HUES48 (cell line): ENCODE results near the gene JMJD8.

Source experiments
- H3K27ac ChIP-seq: one replicate; pipeline ENCODE4 v1.7.0; 2013; ENCODE audit warnings: low read depth, low read length, inconsistent platforms
- H3K27me3 ChIP-seq: 2 replicates; pipeline ENCODE4 v1.6.1; 2013; ENCODE audit warnings: mild to moderate bottlenecking, low read length; ENCODE audit not compliant: control insufficient read depth, insufficient read depth
- H3K36me3 ChIP-seq: 2 replicates; pipeline ENCODE4 v1.6.1; 2013; ENCODE audit warnings: low read length; ENCODE audit not compliant: control insufficient read depth, insufficient read depth
- H3K4me1 ChIP-seq: 2 replicates; pipeline ENCODE4 v1.6.1; 2013; ENCODE audit warnings: mild to moderate bottlenecking, low read length; ENCODE audit not compliant: control insufficient read depth, insufficient read depth
- H3K4me3 ChIP-seq: 2 replicates; pipeline ENCODE4 v1.5.1; 2013; ENCODE audit warnings: mild to moderate bottlenecking, low read depth, low read length
- H3K9ac ChIP-seq: 2 replicates; pipeline ENCODE4 v1.6.1; 2013; ENCODE audit warnings: mild to moderate bottlenecking, low read depth, low read length, moderate library complexity
- H3K9me3 ChIP-seq: 2 replicates; pipeline ENCODE4 v1.6.1; 2013; ENCODE audit warnings: low read length; ENCODE audit not compliant: control insufficient read depth, insufficient read depth

Gene JMJD8

DNA sequence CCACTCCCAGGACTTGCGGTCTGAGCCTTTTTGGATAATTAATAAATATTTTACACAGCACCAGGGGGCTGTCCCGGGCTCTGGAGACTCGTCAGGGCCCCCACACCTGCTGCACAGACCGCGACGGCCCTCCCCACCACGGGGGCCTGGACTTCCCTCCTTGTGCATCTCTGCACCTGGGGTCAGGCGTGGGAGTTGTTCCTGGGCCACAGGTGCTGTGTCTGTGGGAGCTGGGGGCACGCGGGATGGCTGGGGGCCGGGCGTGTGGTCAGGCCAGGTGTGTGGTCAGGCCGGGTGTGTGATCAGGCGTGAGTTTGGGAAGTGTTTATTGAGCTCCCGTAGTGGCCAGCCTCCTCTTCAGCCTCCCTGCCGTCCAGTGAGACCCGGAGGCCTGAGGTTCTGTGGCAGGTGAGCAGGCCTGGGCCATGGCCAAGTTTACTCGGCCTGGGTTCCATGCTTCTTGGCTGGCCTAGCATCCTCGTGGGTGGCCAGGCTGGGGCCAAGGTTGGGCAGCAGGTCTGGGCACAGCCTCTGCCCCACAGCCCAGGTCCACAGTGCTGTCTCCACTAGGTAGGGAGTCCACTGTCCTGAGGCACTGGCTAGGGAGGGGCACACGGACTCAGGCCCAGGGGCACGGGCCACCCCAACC lies 5.8 kb downstream of the JMJD8 start:
- H3K27ac ChIP-seq = no peak overlapping the region
- no peak overlapping the region for H3K9ac ChIP-seq
- no peaks in the 10 kb centered on the region for H3K9me3 ChIP-seq
- H3K4me3 ChIP-seq = no peak overlapping the region
- H3K36me3 ChIP-seq = peaks cover 31% of the 10 kb centered on the region
- peaks cover 39% of the 10 kb centered on the region for H3K4me1 ChIP-seq
- H3K27me3 ChIP-seq = no peaks in the 10 kb centered on the region

DNA sequence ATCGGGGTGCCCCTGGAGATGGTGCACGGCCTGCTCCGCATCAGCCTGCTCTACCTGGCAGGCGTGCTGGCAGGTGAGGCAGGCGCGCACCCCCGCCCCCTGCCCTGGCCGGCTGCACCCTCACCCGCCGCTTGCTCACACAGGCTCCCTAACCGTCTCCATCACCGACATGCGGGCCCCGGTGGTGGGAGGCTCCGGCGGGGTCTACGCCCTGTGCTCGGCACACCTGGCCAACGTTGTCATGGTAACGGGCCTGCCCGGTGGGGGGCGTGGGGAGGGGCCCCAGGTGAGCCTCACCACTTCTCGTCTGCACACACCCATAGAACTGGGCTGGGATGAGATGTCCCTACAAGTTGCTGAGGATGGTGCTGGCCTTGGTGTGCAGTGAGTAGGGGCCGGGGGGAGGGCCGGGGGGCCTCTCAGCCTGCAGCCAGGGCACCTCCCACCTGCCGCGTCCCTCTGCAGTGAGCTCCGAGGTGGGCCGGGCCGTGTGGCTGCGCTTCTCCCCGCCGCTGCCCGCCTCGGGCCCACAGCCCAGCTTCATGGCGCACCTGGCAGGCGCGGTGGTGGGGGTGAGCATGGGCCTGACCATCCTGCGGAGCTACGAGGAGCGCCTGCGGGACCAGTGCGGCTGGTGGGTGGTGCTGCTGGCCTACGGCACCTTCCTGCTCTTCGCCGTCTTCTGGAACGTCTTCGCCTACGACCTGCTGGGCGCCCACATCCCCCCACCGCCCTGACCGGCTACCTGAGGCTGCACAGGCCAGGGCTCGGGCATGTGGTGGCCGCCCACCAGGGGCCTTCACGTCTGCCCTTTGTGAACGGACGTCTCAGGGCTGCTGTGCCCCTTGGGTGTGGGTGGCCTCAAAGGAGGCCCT lies 6.6 kb downstream of the JMJD8 start:
- Histone ChIP-seq H3K9me3 (no peaks in the 10 kb centered on the region), H3K27ac (no peak overlapping the region), H3K36me3 (peaks cover 31% of the 10 kb centered on the region), H3K4me1 (peaks cover 34% of the 10 kb centered on the region), H3K9ac (no peak overlapping the region), H3K27me3 (no peaks in the 10 kb centered on the region), H3K4me3 (peak overlapping the region; percentile 1; the same call in 1 of the 2 replicates)

DNA sequence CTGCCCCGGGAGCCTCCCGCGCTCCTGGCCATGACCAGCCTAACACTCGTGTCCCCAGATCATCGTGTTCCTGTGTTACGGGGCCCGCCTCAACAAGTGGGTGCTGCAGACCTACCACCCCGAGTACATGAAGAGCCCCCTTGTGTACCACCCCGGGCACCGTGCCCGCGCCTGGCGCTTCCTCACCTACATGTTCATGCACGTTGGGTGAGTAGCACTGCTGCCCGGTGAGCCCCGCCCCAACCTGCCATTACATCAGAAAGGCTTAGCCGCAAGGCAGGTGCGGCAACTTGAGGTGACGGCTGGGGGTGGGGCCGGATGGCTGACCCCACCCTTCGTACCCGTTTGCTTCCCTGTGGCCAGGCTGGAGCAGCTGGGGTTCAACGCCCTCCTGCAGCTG lies 7.2 kb downstream of the JMJD8 start:
- H3K4me1 ChIP-seq = peaks cover 34% of the 10 kb centered on the region

DNA sequence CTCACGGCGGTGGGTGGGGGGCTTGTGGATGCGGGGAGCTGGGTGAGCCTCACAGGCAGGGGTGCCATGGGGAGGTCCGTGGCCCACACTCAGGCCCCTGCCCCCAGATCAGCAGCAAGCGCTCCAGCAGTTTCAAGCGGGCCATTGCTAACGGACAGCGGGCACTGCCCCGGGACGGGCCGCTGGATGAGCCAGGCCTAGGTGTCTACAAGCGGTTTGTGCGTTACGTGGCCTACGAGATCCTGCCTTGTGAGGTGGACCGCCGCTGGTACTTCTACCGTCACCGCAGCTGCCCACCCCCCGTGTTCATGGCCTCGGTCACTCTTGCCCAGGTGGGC lies 7.6 kb downstream of the JMJD8 start:
- Histone ChIP-seq H3K27ac (no peak overlapping the region), H3K4me1 (peaks cover 33% of the 10 kb centered on the region), H3K4me3 (no peak overlapping the region)

More for the DNA sequence above, 7.2 kb downstream of the JMJD8 start:
- H3K27me3 ChIP-seq = no peaks in the 10 kb centered on the region
- H3K36me3 ChIP-seq = peaks cover 31% of the 10 kb centered on the region
- H3K4me3 ChIP-seq = peak overlapping the region; percentile 1; the same call in 1 of the 2 replicates
- H3K9me3 ChIP-seq = no peaks in the 10 kb centered on the region
- no peak overlapping the region for H3K27ac ChIP-seq
- no peak overlapping the region for H3K9ac ChIP-seq

DNA sequence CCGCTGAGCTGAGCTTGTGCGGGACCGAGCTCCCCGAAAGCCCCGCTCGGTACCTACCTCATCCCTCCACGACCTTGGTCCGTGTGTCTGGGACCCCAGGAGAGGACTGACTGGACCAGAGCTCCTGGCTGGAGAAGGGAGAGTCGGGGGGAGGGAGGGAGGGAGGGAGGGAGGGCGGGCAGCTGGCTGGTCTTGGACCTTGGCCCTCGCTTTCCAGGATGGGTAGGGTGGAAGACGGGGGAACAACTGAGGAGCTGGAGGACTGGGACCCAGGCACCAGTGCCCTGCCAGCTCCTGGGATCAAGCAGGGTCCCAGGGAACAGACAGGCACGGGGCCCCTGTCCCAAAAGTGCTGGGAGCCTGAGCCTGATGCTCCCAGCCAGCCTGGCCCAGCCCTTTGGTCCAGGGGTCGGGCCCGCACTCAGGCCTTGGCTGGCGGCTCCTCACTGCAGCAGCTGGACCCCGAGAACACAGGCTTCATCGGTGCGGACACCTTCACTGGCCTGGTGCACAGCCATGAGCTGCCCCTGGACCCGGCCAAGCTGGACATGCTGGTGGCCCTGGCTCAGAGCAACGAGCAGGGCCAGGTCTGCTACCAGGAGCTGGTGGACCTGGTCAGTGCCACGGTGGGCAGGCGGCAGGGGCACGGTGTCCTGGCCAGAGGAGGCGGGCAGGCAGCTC lies 8.1 kb downstream of the JMJD8 start:
- no peak overlapping the region for H3K9ac ChIP-seq
- no peaks in the 10 kb centered on the region for H3K27me3 ChIP-seq
- no peak overlapping the region for H3K27ac ChIP-seq
- peaks cover 32% of the 10 kb centered on the region for H3K36me3 ChIP-seq
- no peaks in the 10 kb centered on the region for H3K9me3 ChIP-seq
- H3K4me1 ChIP-seq = peaks cover 28% of the 10 kb centered on the region; the same call in 1 of the 2 replicates
- peak overlapping the region; percentile 67; the same call in 1 of the 2 replicates for H3K4me3 ChIP-seq

More for the DNA sequence above, 7.6 kb downstream of the JMJD8 start:
- Histone ChIP-seq H3K27me3 (no peaks in the 10 kb centered on the region), H3K36me3 (peaks cover 31% of the 10 kb centered on the region), H3K9ac (no peak overlapping the region), H3K9me3 (no peaks in the 10 kb centered on the region)

DNA sequence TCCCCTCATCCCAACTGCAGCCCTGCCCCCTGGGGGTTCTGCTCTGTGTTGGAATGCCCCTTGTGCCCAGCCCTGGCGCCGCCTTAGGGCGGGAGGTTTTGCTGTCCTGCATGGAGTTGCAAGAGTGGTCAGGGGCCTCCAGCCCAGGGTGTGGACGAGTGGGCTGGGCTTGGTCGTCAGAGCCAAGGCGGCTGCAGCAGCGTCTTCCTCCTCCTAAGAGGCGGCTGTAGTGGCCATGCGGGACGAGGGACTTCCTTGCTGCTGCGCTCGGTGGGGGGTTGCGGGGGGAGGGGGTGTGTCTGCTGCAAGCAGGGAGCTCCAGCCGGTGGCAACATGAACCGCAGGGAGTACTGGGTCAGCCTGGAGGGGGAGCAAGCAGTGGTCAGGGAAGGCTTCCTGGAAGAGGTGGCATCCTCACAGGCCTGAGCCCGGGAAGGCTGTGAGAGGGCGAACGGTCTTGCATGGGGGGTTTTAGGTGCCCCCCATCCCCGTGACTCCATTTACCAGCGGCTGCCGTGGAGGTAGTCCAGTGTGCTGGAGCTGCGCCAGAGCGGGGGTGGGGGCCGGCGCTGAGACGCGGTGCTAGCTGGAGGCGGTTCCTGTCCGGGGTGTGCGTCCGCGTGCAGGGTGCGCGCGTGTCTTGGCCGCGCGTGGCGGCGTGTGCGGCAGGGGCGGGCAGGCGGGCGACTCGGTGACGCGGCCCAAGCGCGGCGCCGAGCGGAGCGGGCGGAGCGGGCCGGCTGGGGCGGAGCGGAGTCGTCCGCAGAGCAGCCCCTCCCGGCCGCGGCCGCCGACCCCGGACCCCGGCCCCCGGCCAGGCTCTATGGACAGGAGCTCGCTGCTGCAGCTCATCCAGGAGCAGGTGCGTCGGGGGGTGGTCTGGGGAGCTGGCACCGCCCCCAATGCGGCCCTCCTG lies 8.9 kb downstream of the JMJD8 start, which contains the start of gene RHBDL1:
RHBDL1 (plus strand) TSS at position 704 of the 916 bp plus-strand sequence; CDS start at position 824, 120 bp downstream.
- Histone ChIP-seq H3K9me3 (no peaks in the 10 kb centered on the region), H3K4me3 (peak within 1 kb of the TSS; percentile 67), H3K9ac (no peak within 1 kb of the TSS), H3K27me3 (no peaks in the 10 kb centered on the region), H3K36me3 (peaks cover 40% of the 10 kb centered on the region), H3K4me1 (peaks cover 27% of the 10 kb centered on the region; the same call in 1 of the 2 replicates), H3K27ac (no peak within 1 kb of the TSS)

DNA sequence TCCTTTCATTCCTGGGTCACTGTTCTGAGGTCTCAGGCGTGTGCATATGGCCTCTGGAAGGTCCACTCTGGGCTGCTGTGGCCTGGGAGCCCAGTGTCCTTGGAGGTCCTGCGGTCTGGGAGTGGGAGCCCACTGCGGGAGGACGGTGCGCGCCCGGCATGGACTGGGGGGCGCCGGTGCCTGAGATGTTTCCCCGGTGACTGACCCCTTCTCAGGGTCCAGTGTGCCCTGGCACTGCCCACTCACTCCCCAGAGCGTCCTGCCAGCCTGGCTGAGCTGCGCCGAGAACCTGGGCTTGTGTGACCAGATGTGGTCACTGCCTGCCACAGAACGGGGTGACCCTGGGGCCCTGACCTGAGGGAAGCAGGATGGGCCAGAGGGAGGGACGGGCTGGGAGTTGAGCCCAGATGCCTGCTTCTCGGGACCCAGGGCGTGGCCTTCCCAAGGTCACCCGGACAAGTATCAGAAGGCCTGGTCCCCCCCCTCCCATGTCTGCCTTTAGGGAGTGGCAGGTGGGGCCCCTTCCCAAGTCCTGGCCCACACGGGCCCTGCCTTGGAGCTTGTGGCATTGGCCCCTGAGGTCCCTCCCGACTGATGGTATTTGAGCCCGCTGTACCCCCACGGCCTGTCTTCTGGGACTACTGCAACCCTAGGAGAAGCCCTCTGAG lies 9.8 kb downstream of the JMJD8 start:
- peaks cover 27% of the 10 kb centered on the region; the same call in 1 of the 2 replicates for H3K4me1 ChIP-seq
- no peak overlapping the region; the same call in 1 of the 2 replicates for H3K4me3 ChIP-seq
- H3K9ac ChIP-seq = no peak overlapping the region
- H3K27ac ChIP-seq = no peak overlapping the region
- no peaks in the 10 kb centered on the region for H3K27me3 ChIP-seq
- peaks cover 49% of the 10 kb centered on the region for H3K36me3 ChIP-seq
- H3K9me3 ChIP-seq = no peaks in the 10 kb centered on the region

DNA sequence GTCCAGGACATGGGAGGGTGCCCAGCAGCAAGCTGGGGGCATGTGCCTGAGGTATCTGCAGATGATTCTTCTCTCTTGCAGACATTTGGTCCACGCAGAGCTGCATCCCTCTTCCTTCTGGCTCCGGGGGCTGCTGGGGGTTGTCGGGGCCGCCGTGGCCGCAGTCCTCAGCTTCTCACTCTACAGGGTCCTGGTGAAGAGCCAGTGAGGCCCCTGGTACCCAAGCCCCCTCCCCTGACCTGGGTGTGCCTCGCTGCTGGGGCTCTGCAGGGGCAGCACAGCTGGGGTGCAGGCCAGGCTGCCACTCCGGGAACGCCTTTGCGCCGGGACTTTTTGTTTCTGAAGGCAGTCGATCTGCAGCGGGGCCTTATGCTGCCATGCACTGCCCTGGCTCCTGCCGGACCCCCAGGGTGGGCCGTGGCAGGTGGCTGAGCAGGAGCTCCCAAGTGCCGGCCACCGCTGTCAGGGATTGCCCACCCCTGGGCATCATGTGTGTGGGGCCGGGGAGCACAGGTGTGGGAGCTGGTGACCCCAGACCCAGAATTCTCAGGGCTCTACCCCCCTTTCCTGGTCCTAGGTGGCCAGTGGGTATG lies 10.6 kb downstream of the JMJD8 start:
- Histone ChIP-seq H3K27me3 (no peaks in the 10 kb centered on the region), H3K27ac (no peak overlapping the region), H3K9ac (no peak overlapping the region), H3K4me1 (peaks cover 20% of the 10 kb centered on the region; the same call in 1 of the 2 replicates), H3K9me3 (no peaks in the 10 kb centered on the region), H3K4me3 (no peak overlapping the region), H3K36me3 (peaks cover 53% of the 10 kb centered on the region)

DNA sequence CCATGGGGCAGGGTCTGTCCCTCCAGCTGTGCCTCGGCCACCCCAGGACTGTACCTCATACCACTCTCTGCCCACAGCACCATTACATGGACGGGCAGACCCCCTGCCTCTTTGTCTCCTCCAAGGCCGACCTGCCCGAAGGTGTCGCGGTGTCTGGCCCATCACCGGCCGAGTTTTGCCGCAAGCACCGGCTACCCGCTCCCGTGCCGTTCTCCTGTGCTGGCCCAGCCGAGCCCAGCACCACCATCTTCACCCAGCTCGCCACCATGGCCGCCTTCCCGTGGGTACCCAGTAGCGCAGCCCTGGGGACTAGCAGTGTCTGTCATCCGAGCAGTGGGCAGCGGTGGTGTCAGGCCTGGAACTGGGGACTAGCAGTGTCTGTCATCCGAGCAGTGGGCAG lies 11.3 kb downstream of the JMJD8 start:
- peaks cover 20% of the 10 kb centered on the region; the same call in 1 of the 2 replicates for H3K4me1 ChIP-seq
- no peaks in the 10 kb centered on the region for H3K9me3 ChIP-seq
- H3K9ac ChIP-seq = no peak overlapping the region
- no peaks in the 10 kb centered on the region for H3K27me3 ChIP-seq
- H3K36me3 ChIP-seq = peaks cover 53% of the 10 kb centered on the region
- H3K27ac ChIP-seq = no peak overlapping the region
- no peak overlapping the region for H3K4me3 ChIP-seq
